OCI-M1 (cell line): ENCODE measurements around the gene PRR11.
"Not testable (repeated sequence)": the region's sequence is repeated elsewhere in the genome, so short reads cannot be mapped to it uniquely, and the experiment has no call there.

Experiments used
- DNase-seq: peaks from one replicate; lab custom pipeline; 2025; lab: John Stamatoyannopoulos, UW

PRR11 gene

DNA sequence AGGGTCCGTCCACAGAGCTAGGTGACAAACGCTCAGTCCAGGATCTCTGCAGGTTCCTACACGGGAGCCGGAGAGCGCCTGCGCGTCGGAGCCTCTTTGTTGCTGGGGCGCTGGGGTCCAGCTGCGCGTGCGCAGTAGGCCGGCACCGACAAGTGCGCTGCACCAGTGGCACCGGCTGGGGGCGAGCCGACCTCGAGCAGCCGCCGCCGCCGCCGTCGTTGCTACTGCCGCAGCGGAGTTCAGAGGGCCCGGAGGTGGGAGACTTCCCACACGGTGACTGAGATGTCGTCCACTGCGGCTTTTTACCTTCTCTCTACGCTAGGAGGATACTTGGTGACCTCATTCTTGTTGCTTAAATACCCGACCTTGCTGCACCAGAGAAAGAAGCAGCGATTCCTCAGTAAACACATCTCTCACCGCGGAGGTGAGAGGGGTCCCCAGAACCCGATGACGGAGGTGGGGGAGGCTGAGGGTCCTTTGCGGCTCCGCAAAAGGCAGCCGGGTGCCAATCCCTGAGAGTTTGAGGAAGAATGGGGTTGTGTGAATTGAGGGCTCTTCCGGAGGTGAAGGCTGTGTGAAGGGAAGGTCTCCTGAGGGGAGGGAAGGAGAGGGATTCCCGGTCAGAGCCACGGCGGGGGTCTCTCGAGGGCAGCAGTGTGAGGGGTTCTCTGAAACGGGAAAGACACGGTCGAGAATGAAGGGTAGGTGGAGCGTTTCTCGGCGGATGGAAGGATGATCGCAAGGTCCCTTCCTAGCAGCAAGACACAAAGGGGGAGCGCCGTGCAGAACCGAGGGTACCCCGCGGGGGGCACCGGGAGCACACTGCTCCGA, 65.0 kb downstream of the PRR11 start, which contains the start of gene GDPD1:
GDPD1 (plus strand) TSS at position 184 of the 831 bp plus-strand sequence; CDS start at position 283, 99 bp downstream.
- peak; percentile 97 for DNase-seq

DNA sequence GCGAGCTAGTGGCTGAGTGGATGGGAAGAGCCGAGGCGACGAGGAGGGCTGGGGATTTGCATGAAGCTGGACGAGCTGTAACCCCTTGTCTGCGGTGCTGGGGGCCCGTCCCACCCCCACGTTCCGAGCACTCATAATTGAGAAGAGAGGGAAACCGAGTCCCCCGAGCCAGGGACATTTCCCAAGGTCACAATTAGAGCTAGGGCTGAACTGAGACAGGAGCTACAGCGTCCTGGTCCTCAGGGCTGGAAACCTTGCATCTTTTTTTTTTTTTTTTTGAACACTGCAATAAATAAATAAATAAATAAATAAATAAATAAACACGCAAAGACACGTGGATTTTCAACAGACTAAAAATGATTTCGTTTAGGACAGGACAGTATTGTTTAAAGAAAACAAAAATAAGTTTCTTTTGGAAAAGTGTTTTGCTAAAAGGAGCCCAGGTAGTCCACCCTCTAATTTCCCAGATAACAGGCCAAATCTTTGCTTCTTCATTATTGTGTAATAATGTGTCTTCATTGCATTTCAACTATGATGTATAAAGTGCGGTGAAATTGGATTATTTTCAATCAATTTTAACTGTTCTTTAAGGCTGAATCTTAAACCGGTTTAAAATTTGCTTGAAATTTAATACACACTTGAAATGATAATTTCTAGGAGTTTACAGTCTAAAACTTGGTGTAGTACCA, 65.8 kb downstream of the PRR11 start:
- DNase-seq = peak; percentile 51

DNA sequence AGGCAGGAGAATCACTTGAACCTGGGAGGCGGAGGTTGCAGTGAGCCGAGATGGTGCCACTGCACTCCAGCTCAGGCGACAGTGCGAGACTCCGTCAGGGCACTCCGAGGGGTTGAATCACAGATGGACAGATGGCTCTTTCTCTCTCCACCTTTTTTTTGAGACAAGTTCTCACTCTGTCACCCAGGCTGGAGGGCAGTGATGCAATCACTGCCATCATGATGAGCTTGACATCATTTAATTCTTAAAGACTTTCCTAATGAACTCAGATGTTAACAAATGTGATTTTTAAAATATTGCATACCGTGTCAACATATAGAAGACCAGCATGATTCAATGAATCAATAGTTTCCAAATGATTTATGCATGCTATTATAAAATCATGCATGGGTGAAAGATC, 68.3 kb downstream of the PRR11 start:
- no peak for DNase-seq

DNA sequence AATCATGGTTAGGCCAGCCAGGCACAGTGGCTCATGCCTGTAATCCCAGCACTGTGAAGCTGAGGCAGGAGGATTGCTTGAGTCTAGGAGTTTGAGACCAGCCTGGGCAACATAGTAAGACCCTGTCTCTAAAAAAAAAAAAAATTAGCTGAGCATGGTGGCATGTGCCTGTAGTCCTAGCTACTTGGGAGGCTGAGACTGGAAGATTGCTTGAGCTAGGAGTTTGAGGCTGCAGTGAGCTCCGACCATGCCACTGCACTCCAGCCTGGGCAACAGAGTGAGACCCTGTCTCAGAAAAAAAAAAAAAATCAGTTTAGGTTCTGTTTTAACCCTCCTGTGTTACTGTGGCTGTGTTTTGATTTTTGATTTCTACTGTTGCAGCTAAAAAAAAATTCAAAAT, 73.0 kb downstream of the PRR11 start:
- DNase-seq = not testable (repeated sequence)

DNA sequence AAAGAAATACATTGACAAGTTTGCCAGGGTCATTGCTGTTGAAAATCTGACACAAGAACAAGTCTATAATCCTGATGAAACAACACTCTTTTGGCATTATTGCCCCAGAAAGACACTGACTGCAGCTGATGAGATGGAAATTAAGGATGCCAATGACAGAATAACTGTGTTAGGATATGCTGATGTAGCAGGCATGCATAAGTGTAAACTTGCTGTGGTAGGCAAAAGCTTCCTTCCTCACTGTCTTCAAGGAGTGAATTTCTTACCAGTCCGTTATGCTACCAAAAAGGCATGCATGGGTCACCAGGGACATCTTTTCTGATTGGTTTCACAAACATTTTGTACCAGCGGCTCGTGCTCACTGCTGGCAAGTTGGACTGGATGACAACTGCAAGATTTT, 75.2 kb downstream of the PRR11 start:
- no peak for DNase-seq

DNA sequence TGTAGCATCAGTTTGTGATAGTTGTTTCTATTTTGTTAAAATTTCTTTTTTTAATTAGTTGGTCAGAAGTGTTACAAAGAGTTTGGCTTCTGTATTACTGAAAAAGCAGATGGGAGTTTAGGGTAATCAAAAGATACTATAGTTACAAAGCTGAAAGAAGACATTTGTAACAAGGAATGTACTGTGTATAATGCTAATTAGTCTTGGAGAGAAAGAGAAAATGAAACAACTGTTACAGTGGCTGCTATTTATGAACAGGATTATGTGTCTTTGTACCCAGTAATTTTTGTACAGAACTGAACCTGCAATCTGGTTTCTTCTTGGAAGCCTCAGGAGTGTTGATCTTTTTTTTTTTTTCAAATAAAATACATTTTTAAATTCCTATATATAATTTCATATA, 79.1 kb downstream of the PRR11 start:
- DNase-seq = peak; percentile 26

DNA sequence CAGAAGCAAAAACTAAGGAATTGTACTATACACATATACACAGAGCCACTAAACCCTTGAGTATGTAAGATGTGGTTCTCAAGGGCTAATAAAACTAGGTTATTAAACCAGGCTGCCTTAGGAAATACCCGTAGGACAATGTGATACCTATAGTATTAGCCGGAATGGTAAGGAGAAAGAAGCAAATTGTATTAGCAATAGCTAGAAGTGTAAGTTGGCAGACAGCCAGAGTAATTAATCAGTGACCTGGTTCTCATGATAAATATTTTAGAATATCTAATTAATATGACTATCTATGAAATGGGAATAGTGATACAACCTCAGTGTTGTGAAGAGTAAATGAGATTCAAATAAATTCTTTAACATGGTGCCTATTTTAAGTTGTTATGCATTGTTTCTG, 83.4 kb downstream of the PRR11 start:
- no peak for DNase-seq

DNA sequence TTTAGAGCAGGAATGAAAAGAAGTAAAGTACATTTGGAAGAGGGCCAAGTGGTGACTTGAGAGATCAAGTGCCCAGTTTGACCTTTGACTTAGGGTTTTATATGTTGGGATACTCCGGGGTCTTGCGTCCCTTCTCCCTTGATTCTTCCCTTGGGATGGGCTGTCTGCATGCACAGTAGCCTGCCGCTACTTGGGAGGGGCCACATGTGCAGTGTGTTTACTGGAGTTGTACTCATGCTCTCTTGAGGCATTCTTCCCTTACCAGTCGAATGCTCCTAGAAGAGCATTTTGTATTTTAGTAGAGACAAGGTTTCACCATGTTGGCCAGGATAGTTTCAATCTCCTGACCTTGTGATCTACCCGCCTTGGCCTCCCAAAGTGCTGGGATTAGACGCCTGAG, 88.5 kb downstream of the PRR11 start:
- no peak for DNase-seq
